Tibial nerve (tissue), 4 donors: Measurements from ENCODE around the gene C19orf25.
A peak's percentile ranks its signal among the peaks of the same experiment; 100 is the strongest.

Source experiments
- EP300 ChIP-seq, 2 donors: sonication (generic); formaldehyde crosslinking; IDR thresholded peaks; one replicate each; pipeline ENCODE4 v1.6.1; 2017; ENCODE audit warnings: antibody characterized with exemption in 2 of 2, mild to moderate bottlenecking in 1 of 2
- POLR2A ChIP-seq, 2 donors: fragments of 450-650 bp; IDR thresholded peaks; one replicate each; pipeline ENCODE4 v1.6.1; 2017; ENCODE audit warnings: antibody characterized with exemption in 2 of 2, mild to moderate bottlenecking in 2 of 2, moderate library complexity in 2 of 2
- TF ChIP-seq, protein P1 (sequence below), 5 experiments: fragments of 200-600 bp in 3 of 5; fragments of 450-650 bp in 2 of 5; sonication (generic) in 3 of 5; IDR thresholded peaks; one replicate each; pipeline ENCODE4 v1.5.1; 2016 to 2019; ENCODE audit warnings: antibody characterized with exemption in 5 of 5, mild to moderate bottlenecking in 3 of 5, moderate library complexity in 2 of 5

DNA sequence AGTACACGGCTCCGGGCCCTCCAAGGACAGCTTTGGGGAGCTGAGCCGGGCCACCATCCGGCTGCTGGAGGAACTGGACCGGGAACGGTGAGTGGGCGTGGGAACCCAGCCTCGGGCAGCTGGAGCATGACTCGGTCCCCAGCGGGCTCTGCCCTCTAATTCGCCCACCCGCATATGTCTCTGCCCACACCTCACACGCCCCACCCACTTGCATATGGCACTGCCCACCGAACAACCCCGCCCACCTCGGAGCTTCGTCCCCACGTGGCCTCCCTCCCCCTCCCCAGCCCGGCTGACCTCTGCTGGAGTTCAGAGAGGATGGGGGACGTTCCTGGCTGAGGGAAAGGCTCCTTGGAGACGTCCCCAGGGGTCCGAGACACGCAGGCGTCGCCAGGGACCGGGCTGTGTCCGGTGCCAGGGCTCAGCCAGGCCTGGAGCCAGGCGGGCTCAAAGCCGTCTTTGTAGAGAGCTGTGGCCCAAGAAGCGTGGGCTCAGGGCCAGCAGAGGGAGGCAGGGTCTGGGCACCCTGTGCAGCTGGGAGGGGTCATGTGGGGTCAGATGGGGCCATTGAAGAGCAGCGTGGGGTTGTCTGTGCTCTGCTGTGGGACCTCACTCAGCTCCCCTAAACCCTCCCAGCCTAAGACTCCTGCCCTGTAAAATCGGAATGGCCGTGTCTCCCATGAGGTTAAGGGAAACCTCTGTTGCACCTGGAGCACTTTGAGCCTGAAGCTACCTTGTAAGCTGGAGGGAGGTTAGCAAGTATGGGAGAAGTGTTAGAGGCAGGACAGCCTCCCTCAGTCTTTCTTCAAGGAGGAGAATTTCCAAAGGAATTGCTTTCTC lies 25.3 kb downstream of the C19orf25 start:
- TF ChIP-seq, protein P1, sequence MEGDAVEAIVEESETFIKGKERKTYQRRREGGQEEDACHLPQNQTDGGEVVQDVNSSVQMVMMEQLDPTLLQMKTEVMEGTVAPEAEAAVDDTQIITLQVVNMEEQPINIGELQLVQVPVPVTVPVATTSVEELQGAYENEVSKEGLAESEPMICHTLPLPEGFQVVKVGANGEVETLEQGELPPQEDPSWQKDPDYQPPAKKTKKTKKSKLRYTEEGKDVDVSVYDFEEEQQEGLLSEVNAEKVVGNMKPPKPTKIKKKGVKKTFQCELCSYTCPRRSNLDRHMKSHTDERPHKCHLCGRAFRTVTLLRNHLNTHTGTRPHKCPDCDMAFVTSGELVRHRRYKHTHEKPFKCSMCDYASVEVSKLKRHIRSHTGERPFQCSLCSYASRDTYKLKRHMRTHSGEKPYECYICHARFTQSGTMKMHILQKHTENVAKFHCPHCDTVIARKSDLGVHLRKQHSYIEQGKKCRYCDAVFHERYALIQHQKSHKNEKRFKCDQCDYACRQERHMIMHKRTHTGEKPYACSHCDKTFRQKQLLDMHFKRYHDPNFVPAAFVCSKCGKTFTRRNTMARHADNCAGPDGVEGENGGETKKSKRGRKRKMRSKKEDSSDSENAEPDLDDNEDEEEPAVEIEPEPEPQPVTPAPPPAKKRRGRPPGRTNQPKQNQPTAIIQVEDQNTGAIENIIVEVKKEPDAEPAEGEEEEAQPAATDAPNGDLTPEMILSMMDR (IDR thresholded peaks at IDR 0.05) = peak in 3 of 5 experiments; percentile 19 to 47 (median 46)
- TF ChIP-seq POLR2A (IDR thresholded peaks at IDR 0.05) = peak in 1 of 2 donors; percentile 9
- peak; percentile 50 to 65 for TF ChIP-seq EP300 (IDR thresholded peaks at IDR 0.05)
